ENCODE measurements around the gene ADAMTSL4. TPM values are rescaled to one million over a fixed set of nuclear protein-coding genes. Genes with fewer than 3 reads are reported as not detected.

ADAMTSL4 gene
- total and polyA plus RNA-seq, 9 of the 15 experiments (the other 6 are each of a cell fraction or from before 2014, with no cell fraction given): 12.7 to 212 (median 35.6) TPM

DNA sequence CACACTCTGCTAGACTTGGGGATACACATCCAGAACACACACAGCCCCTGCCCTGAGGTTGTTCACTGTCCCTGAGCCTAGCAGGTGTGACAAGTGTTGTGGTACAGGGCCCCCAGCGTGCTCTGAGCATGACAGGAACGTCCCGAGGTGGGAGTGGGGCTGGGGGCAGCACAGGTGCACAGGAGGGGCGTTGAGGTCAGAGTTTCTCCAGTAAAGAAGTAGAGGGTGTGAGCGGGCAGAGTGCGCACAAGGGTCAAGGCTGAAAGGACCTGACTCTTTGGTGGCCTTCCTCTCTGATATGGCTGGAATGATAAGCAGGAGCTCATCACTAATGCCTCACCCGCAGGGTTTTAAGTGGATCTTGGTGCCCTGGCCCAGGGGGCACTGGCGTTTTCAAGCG is 34.9 kb upstream of the ADAMTSL4 start:
- ChIA-PET POLR2A (interaction anchor here (1.4 to 2.9 kb wide), 2 partner anchors 18 to 65 kb away, joined by 4 to 17 read pairs; partner anchors contain the start of gene MCL1), CTCF (ENCODE audit: low intra/inter-chr PET ratio) (no interaction called here)
- Histone ChIP-seq H2AFZ (ENCODE audit: low read depth, low read length) (no peak overlapping the region; the same call in 1 of the 2 replicates), H3K4me1 (replicated peaks in 1 of 2; ENCODE audit: control insufficient read depth in 2 of 2, insufficient read depth in 2 of 2, low read length in 2 of 2) (peaks cover 36 to 44% of the 10 kb centered on the region in 2 experiments; a peak in 4 of 5 replicates), H3K36me3 (ENCODE audit: control insufficient read depth, insufficient read depth, low read length) (peaks cover 34% of the 10 kb centered on the region; the same call in 2 of the 3 replicates), H3K9ac (ENCODE audit: insufficient read depth in 1 of 2, low read depth in 2 of 2, low read length in 2 of 2) (peak overlapping the region; percentile 82 to 98), H3K79me2 (ENCODE audit: control insufficient read depth, insufficient read depth, low read length) (peaks cover 13% of the 10 kb centered on the region; the same call in 1 of the 3 replicates), H3K4me3 (0 out of 2 replicates have a peak overlapping the region, but pooled peaks have one; percentile 43), H3K4me2 (ENCODE audit: insufficient read depth, low read length) (peak overlapping the region; percentile 86), H4K20me1 (replicated peaks; ENCODE audit: control insufficient read depth, insufficient read depth, low read length) (no peaks in the 10 kb centered on the region), H3K9me3 (replicated peaks; ENCODE audit: control insufficient read depth, insufficient read depth, low read depth, low read length) (no peaks in the 10 kb centered on the region), H3K27me3 (ENCODE audit: control insufficient read depth in 2 of 2, insufficient read depth in 2 of 2, low read length in 2 of 2) (no peaks in the 10 kb centered on the region), H3K9me1 (ENCODE audit: control insufficient read depth, insufficient read depth, low read length) (no peaks in the 10 kb centered on the region), H3K27ac (ENCODE audit: extremely low read depth, low read depth, low read length) (0 out of 3 replicates have a peak overlapping the region, but pooled peaks have one; percentile 83)
- in situ Hi-C loops (cut with MboI): no loop called here
- DNase-seq (ENCODE audit: extremely low read depth in 1 of 4, low spot score in 3 of 4): peak in 1 of 4 experiments; percentile 33
- intact Hi-C loops (cut with micrococcal nuclease): no loop called here
- no TSS peak for BruUV-seq (replicated peaks)
- no peak for ATAC-seq
- WGBS (ENCODE audit: insufficient coverage, low coverage, missing lambda C conversion rate): 48% methylated on average over 9 of the region's 9 CpGs
- no peak for FAIRE-seq
- TF ChIP-seq RUNX1 (IDR thresholded peaks at IDR 0.05; ENCODE audit: low read depth): no peak
- TF ChIP-seq, protein P1, sequence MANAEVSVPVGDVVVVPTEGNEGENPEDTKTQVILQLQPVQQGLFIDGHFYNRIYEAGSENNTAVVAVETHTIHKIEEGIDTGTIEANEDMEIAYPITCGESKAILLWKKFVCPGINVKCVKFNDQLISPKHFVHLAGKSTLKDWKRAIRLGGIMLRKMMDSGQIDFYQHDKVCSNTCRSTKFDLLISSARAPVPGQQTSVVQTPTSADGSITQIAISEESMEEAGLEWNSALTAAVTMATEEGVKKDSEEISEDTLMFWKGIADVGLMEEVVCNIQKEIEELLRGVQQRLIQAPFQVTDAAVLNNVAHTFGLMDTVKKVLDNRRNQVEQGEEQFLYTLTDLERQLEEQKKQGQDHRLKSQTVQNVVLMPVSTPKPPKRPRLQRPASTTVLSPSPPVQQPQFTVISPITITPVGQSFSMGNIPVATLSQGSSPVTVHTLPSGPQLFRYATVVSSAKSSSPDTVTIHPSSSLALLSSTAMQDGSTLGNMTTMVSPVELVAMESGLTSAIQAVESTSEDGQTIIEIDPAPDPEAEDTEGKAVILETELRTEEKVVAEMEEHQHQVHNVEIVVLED (CRISPR knock-in tag; IDR thresholded peaks at IDR 0.05): no peak
- TF ChIP-seq POLR2B (IDR thresholded peaks at IDR 0.05; ENCODE audit: low read depth, partially characterized antibody): peak; percentile 23
- no peak for TF ChIP-seq ZNF583 (CRISPR knock-in tag; IDR thresholded peaks at IDR 0.05)
- TF ChIP-seq, protein P2, sequence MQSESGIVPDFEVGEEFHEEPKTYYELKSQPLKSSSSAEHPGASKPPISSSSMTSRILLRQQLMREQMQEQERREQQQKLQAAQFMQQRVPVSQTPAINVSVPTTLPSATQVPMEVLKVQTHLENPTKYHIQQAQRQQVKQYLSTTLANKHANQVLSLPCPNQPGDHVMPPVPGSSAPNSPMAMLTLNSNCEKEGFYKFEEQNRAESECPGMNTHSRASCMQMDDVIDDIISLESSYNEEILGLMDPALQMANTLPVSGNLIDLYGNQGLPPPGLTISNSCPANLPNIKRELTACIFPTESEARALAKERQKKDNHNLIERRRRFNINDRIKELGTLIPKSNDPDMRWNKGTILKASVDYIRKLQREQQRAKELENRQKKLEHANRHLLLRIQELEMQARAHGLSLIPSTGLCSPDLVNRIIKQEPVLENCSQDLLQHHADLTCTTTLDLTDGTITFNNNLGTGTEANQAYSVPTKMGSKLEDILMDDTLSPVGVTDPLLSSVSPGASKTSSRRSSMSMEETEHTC (IDR thresholded peaks at IDR 0.05): no peak
- no peak for TF ChIP-seq USF1 (CRISPR knock-in tag; IDR thresholded peaks at IDR 0.05)
- TF ChIP-seq, protein P3, sequence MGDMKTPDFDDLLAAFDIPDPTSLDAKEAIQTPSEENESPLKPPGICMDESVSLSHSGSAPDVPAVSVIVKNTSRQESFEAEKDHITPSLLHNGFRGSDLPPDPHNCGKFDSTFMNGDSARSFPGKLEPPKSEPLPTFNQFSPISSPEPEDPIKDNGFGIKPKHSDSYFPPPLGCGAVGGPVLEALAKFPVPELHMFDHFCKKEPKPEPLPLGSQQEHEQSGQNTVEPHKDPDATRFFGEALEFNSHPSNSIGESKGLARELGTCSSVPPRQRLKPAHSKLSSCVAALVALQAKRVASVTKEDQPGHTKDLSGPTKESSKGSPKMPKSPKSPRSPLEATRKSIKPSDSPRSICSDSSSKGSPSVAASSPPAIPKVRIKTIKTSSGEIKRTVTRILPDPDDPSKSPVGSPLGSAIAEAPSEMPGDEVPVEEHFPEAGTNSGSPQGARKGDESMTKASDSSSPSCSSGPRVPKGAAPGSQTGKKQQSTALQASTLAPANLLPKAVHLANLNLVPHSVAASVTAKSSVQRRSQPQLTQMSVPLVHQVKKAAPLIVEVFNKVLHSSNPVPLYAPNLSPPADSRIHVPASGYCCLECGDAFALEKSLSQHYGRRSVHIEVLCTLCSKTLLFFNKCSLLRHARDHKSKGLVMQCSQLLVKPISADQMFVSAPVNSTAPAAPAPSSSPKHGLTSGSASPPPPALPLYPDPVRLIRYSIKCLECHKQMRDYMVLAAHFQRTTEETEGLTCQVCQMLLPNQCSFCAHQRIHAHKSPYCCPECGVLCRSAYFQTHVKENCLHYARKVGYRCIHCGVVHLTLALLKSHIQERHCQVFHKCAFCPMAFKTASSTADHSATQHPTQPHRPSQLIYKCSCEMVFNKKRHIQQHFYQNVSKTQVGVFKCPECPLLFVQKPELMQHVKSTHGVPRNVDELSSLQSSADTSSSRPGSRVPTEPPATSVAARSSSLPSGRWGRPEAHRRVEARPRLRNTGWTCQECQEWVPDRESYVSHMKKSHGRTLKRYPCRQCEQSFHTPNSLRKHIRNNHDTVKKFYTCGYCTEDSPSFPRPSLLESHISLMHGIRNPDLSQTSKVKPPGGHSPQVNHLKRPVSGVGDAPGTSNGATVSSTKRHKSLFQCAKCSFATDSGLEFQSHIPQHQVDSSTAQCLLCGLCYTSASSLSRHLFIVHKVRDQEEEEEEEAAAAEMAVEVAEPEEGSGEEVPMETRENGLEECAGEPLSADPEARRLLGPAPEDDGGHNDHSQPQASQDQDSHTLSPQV (IDR thresholded peaks at IDR 0.05): 0 out of 2 replicates have a peak, but pooled peaks have one; percentile 34
- no peak for TF ChIP-seq TEAD4 (IDR thresholded peaks at IDR 0.05; ENCODE audit: low read length)
- no peak for TF ChIP-seq TEAD4 (CRISPR knock-in tag; IDR thresholded peaks at IDR 0.05; ENCODE audit: borderline replicate concordance)
- TF ChIP-seq GABPB1 (CRISPR knock-in tag; IDR thresholded peaks at IDR 0.05): no peak
- no peak for TF ChIP-seq ZNF644 (tag; IDR thresholded peaks at IDR 0.05; ENCODE audit: low read depth)
- TF ChIP-seq SAFB (IDR thresholded peaks at IDR 0.05; ENCODE audit: borderline replicate concordance, low read depth, low read length): no peak
- TF ChIP-seq, protein P4, sequence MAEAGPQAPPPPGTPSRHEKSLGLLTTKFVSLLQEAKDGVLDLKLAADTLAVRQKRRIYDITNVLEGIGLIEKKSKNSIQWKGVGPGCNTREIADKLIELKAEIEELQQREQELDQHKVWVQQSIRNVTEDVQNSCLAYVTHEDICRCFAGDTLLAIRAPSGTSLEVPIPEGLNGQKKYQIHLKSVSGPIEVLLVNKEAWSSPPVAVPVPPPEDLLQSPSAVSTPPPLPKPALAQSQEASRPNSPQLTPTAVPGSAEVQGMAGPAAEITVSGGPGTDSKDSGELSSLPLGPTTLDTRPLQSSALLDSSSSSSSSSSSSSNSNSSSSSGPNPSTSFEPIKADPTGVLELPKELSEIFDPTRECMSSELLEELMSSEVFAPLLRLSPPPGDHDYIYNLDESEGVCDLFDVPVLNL (CRISPR knock-in tag; IDR thresholded peaks at IDR 0.05; ENCODE audit: low read depth): 0 out of 2 replicates have a peak, but pooled peaks have one; percentile 23

Data from K562 (cell line).